ENCODE results near the gene C1orf167.

- TF ChIP-seq CREB1 (IDR thresholded peaks at IDR 0.05; ENCODE audit: low read depth) (no peak), CEBPB (IDR thresholded peaks at IDR 0.05) (no peak), TEAD4 (IDR thresholded peaks at IDR 0.05) (no peak), TCF12 (IDR thresholded peaks at IDR 0.05; ENCODE audit: low read depth) (no peak), RAD21 (IDR thresholded peaks at IDR 0.05; ENCODE audit: low read depth) (no peak), REST (IDR thresholded peaks at IDR 0.05; ENCODE audit: low read depth) (no peak), EGR1 (IDR thresholded peaks at IDR 0.05) (no peak), TAF1 (IDR thresholded peaks at IDR 0.05; ENCODE audit: low read depth) (no peak), FOXM1 (IDR thresholded peaks at IDR 0.05; ENCODE audit: borderline replicate concordance, low read depth) (no peak), EP300 (IDR thresholded peaks at IDR 0.05; ENCODE audit: borderline replicate concordance) (no peak), MAX (IDR thresholded peaks at IDR 0.05) (no peak), YY1 (IDR thresholded peaks at IDR 0.05; ENCODE audit: low read depth) (no peak), USF1 (IDR thresholded peaks at IDR 0.05) (no peak), ZBTB7A (IDR thresholded peaks at IDR 0.05; ENCODE audit: low read depth) (no peak)
Measured at GRCh38 chr1:11807133-11807532, 45.1 kb downstream of the C1orf167 start.

Measured in Ishikawa (cell line).